K562 (cell line): ENCODE results near the gene GSS. TPM values are rescaled to one million over a fixed set of nuclear protein-coding genes. Genes with fewer than 3 reads are reported as not detected.

ENCODE experiments used
- ARID4B ChIP-seq: sonication (generic); formaldehyde crosslinking; IDR thresholded peaks from 2 replicates; pipeline ENCODE4 v1.8.0; 2022; ENCODE audit warnings: mild to moderate bottlenecking, missing genetic modification reagents
- ASH1L ChIP-seq: fragments of 450-650 bp; IDR thresholded peaks from 2 replicates; pipeline ENCODE4 v1.6.1; 2018; ENCODE audit warnings: borderline replicate concordance, mild to moderate bottlenecking, low read depth; ENCODE audit not compliant: partially characterized antibody
- ATF3 ChIP-seq, 2 experiments: fragments of 450-650 bp in 1 of 2; sonication (generic) in 1 of 2; formaldehyde crosslinking in 1 of 2; IDR thresholded peaks in 1 of 2; conservative IDR thresholded peaks in 1 of 2; 2 replicates each; pipeline versions ENCODE4 v1.6.1 to v1.8.1; 2016 to 2023; ENCODE audit warnings: mild to moderate bottlenecking in 2 of 2, moderate library complexity in 2 of 2, inconsistent platforms in 1 of 2, missing genetic modification reagents in 1 of 2
- BRD9 ChIP-seq: fragments of 450-650 bp; IDR thresholded peaks from 2 replicates; pipeline ENCODE4 v1.6.1; 2018; ENCODE audit warnings: low read depth; ENCODE audit not compliant: partially characterized antibody
- CHD1 ChIP-seq: fragments of 200-600 bp; sonication (generic); IDR thresholded peaks from one replicate; pipeline ENCODE4 v1.6.1; 2012; ENCODE audit warnings: mild to moderate bottlenecking, moderate library complexity, low read length, inconsistent platforms
- HDAC2 ChIP-seq: fragments of 450-650 bp; IDR thresholded peaks from 2 replicates; pipeline ENCODE4 v1.6.1; 2016; ENCODE audit warnings: mild to moderate bottlenecking
- HIVEP1 ChIP-seq: fragments of 250-450 bp; sonication (Bioruptor Pico); IDR thresholded peaks from 2 replicates; pipeline ENCODE4 v1.4.0; 2020; ENCODE audit warnings: mild to moderate bottlenecking
- IFI16 ChIP-seq: fragments of 250-450 bp; sonication (Bioruptor Pico); IDR thresholded peaks from 2 replicates; pipeline ENCODE4 v2.1.2; 2022; ENCODE audit warnings: mild to moderate bottlenecking, inconsistent platforms
- KDM5B ChIP-seq: fragments of 200-600 bp; sonication (generic); IDR thresholded peaks from 2 replicates; pipeline ENCODE4 v1.6.1; 2012; ENCODE audit warnings: low read depth, mild to moderate bottlenecking, moderate library complexity, low read length, control low read depth, inconsistent platforms; ENCODE audit not compliant: insufficient replicate concordance
- NFIX ChIP-seq: fragments of 250-450 bp; sonication (Bioruptor Pico); IDR thresholded peaks from 2 replicates; pipeline ENCODE4 v1.4.0; 2020; ENCODE audit warnings: low read depth, mild to moderate bottlenecking, moderate library complexity
- ZNF408 ChIP-seq: fragments of 250-450 bp; sonication (Bioruptor Pico); IDR thresholded peaks from 2 replicates; pipeline ENCODE4 v1.4.0; 2020; ENCODE audit warnings: low read depth, mild to moderate bottlenecking, moderate library complexity
- ZNF512 ChIP-seq: IDR thresholded peaks from 2 replicates; pipeline ENCODE4 v1.6.1; 2016; ENCODE audit warnings: missing genetic modification characterization, missing compliant biosample characterization
- polyA plus RNA-seq, 8 experiments: library from polyadenylated mRNA; depleted of rRNA in 4 of 8; stranded (reverse) in 5 of 8; unstranded in 3 of 8; fragments of >200 nt; fragmentation: Nextera tagmentation in 2 of 8; fragmentation: Illumina TruSeq in 1 of 8; extraction: Ambion mirVana in 2 of 8; extraction: Trizol in 1 of 8; gene quantifications; 2 replicates each; pipeline versions ENCODE4 v1.2.1 to v1.2.3, GENCODE V29; 2011 to 2014; ENCODE audit warnings: inconsistent platforms in 1 of 8, missing spikeins in 1 of 8
- total RNA-seq, 7 experiments: library from RNA; depleted of rRNA in 6 of 7; stranded (reverse); fragments of >200 nt in 6 of 7; fragmentation: Illumina TruSeq in 2 of 7; extraction: Trizol in 2 of 7; gene quantifications; 2 replicates each; pipeline versions ENCODE4 v1.2.1 to v1.2.3, GENCODE V29; 2011 to 2021; ENCODE audit warnings: low replicate concordance in 1 of 7

GSS gene
- total and polyA plus RNA-seq, 9 of the 15 experiments (the other 6 are each of a cell fraction or from before 2014, with no cell fraction given) = 18.4 to 165 (median 89.4) TPM

- no peak for TF ChIP-seq ARID4B (CRISPR knock-in tag)
- TF ChIP-seq ASH1L = no peak
- TF ChIP-seq KDM5B = no peak
- no peak for TF ChIP-seq ZNF512 (tag)
- no peak for TF ChIP-seq HIVEP1 (CRISPR knock-in tag)
- no peak for TF ChIP-seq BRD9
- peak; percentile 55; the same call in 1 of the 2 replicates for TF ChIP-seq HDAC2
- no peak for TF ChIP-seq CHD1
- no peak for TF ChIP-seq ATF3 (IDR thresholded peaks at IDR 0.05)
- TF ChIP-seq ATF3 (CRISPR knock-in tag; conservative IDR thresholded peaks at IDR 0.05) = no peak
- no peak for TF ChIP-seq IFI16 (CRISPR knock-in tag)
- no peak for TF ChIP-seq NFIX (CRISPR knock-in tag)
- TF ChIP-seq ZNF408 = no peak
Observed at GRCh38 chr20:34888468-34888867, 67.1 kb downstream of the GSS start (continued).
